ENCODE results near the gene RPS6KA1.

RPS6KA1 gene

DNA sequence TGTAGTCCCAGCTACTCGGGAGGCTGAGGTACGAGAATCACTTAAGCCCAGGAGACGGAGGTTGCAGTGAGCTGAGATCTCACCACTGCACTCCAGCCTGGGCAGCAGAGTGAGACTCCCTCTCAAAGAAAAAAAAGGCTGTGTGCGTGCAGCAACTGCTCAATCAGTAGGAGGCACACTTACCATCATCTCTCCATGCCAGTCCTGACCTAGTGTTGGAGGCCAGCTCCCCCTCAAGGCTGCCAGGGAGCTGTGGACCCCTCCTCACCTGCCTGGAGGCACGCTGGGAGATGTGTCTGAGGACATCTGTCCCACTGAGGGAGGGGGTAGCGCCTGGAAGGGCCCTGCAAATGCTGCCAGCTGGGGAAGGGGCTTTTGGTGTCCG lies 11.9 kb downstream of the RPS6KA1 start:
- TF ChIP-seq, protein P1, sequence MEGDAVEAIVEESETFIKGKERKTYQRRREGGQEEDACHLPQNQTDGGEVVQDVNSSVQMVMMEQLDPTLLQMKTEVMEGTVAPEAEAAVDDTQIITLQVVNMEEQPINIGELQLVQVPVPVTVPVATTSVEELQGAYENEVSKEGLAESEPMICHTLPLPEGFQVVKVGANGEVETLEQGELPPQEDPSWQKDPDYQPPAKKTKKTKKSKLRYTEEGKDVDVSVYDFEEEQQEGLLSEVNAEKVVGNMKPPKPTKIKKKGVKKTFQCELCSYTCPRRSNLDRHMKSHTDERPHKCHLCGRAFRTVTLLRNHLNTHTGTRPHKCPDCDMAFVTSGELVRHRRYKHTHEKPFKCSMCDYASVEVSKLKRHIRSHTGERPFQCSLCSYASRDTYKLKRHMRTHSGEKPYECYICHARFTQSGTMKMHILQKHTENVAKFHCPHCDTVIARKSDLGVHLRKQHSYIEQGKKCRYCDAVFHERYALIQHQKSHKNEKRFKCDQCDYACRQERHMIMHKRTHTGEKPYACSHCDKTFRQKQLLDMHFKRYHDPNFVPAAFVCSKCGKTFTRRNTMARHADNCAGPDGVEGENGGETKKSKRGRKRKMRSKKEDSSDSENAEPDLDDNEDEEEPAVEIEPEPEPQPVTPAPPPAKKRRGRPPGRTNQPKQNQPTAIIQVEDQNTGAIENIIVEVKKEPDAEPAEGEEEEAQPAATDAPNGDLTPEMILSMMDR (IDR thresholded peaks at IDR 0.05): no peak

DNA sequence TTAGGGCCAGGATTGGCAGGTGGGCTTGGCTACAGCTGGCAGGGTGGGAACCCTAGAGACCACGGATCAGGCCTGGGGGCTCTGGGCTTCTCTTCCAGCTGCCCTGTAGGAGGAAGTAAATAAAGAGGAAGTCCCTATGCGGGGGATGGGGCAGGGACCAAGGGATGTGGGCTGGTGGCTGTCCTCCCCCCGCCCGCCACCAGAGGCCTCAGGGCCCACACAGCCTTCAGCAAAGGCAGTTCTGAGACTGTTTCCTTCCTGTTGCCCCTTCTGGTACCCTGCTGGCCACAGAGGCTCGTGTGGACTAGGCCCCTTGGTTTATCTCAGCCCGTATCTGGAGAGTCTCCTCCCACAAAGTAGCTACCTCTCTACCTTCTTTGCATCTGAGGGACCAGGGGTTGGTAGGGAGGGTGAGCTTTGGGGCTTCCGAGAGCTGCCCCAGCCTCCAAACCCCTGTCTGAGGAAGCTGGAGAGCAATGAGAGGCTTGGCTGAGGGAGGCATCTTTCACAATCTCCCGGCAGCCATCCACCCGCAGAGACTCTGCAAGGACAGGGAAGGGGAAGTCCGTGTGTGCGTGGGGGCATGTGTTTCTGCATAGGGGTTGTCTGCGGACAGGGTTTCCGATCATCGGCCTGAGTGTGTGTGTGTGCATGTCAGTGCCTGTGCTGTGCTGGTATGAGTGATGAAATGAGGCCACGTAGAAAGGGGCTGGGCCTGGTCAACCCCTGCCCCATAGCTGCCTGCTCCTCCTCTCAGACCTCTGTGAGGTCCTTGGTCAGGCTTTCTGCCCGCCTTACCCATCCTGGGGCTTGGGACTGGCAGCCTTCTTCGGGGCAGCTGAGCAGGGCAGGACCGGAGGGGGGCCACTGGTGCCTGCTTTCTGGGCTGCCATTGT lies 12.5 kb downstream of the RPS6KA1 start:
- TF ChIP-seq, protein P1 (IDR thresholded peaks at IDR 0.05): no peak

DNA sequence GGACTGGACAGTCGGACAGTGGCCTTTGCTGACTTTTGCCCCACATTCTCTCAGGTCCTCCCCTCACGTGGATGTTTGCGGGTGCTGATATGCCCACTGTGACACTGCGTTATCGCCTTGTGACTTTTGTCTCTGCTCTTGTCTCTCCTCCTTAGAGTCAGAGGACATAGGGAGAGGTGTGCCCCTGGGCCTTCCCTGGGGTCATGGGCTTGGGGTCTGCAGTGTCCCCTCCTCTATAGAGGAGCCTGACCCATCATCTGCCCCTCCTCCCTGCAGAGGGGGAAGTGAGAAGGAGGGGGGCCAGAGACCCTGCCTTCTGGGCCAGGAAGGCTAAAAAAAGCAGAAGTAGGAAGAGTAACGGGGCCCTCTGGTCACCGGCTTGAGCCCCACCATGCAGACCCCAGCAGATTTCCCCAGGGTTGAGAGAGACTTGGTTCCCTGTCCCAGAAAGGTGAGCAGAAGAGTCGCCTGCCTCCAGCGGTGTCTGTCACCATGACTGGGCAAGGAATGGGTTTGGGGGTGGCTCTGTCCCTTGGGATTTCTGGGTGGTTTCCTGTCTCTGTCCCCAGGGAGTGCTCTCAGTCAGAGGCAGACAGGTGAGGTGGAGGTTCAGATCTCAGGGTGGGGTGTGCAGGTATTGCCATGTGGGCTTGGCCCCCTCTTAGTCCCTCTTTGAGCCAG lies 13.3 kb downstream of the RPS6KA1 start:
- TF ChIP-seq, protein P1 (IDR thresholded peaks at IDR 0.05): no peak

DNA sequence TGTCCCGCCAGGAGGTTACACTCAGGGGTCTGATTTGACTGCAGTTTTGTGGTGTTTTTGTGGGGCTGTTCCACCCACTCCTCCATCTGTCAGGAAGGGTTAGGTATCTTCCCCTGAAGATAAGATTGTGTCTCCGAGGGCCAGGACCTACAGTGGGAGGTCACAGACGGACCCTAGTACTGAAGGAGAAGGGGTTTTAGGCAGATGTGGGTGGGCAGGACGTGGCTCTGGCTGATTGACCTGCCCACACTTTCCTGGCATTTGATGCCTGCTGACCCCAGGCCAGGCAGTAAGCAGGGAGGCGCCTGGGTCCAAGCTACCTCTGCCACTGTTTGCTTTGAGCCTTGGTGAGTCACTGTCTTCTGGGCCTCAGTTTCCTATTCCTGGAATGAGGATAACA lies 13.9 kb downstream of the RPS6KA1 start:
- TF ChIP-seq, protein P1 (IDR thresholded peaks at IDR 0.05): no peak

DNA sequence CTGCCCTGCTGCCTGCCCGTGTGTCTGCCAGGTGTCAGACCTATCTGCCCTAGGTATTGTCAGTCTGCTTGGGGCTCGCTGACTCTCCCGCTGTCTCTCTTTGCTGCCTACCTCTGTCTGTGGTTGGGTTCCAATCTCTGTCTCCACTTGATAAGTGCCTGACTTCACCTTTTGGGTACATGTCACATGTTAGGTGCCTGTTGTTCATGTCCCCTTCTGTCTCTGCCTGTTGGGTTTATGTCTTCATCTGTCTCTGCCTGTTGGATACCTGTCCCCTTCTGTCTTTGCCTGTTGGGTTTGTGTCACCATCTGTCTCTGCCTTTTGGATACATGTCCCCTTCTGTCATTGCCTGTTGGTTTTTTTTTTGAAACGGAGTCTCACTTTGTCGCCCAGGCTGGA lies 14.6 kb downstream of the RPS6KA1 start:
- TF ChIP-seq, protein P1 (IDR thresholded peaks at IDR 0.05): no peak

DNA sequence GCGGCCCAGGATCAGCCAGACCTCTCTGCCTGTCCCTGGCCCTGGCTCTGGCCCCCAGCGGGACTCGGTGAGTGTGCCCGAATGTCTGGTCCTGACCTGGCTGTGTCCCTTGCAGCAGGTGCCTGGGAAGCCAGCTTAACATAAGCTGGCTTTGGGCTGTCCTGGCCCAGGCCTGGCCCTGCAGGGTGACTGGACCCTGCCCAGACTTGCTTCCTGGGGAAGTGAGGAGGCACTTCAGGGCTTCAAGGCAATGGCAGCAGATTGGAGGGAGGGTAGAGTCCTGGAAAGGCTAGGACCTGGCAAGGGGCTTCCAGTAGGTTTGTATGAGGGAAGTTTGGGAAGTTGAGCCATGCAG lies 16.4 kb downstream of the RPS6KA1 start:
- TF ChIP-seq, protein P1 (IDR thresholded peaks at IDR 0.05): no peak

DNA sequence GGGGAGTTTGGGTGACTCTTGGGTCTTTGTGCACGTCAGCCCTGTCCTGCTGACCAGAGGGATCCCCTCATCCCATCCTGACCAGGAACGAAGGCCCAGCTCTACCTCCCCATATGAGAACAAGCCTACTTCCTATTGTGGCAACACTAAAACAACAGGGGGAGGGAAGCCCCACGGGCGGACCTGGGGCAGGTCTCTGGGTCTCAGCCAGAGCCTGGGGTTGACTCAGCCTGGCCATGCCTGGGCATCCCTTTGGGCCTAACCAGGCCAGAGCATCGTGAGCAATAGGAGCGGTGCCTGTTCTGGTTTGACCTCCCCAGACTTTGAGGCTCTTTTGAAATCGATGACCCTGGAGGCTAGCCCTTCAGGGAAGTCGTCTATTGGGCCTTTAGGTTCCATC lies 16.8 kb downstream of the RPS6KA1 start:
- TF ChIP-seq, protein P1 (IDR thresholded peaks at IDR 0.05): no peak

Data from LNCAP (cell line).